ENCODE results near the gene C7orf33. TPM values are rescaled to one million over a fixed set of nuclear protein-coding genes. Genes with fewer than 3 reads are reported as not detected.

Gene C7orf33
- total and polyA plus RNA-seq, 4 donors: not detected

- no peaks in the 10 kb centered on the region for H3K36me3 ChIP-seq (ENCODE audit: control insufficient read depth in 4 of 4, insufficient read depth in 3 of 4, low read depth in 1 of 4, low read length in 3 of 4)
- H3K4me1 ChIP-seq (ENCODE audit: control insufficient read depth in 4 of 4, insufficient read depth in 4 of 4, low read length in 3 of 4): peaks cover 4 to 25% (median 16%) of the 10 kb centered on the region in 4 donors
- H3K27me3 ChIP-seq (ENCODE audit: control insufficient read depth in 4 of 4, insufficient read depth in 4 of 4, low read length in 3 of 4): no peaks in the 10 kb centered on the region
- TF ChIP-seq, protein P1, sequence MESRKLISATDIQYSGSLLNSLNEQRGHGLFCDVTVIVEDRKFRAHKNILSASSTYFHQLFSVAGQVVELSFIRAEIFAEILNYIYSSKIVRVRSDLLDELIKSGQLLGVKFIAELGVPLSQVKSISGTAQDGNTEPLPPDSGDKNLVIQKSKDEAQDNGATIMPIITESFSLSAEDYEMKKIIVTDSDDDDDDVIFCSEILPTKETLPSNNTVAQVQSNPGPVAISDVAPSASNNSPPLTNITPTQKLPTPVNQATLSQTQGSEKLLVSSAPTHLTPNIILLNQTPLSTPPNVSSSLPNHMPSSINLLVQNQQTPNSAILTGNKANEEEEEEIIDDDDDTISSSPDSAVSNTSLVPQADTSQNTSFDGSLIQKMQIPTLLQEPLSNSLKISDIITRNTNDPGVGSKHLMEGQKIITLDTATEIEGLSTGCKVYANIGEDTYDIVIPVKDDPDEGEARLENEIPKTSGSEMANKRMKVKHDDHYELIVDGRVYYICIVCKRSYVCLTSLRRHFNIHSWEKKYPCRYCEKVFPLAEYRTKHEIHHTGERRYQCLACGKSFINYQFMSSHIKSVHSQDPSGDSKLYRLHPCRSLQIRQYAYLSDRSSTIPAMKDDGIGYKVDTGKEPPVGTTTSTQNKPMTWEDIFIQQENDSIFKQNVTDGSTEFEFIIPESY (IDR thresholded peaks at IDR 0.05): no peak
- TF ChIP-seq JUND (IDR thresholded peaks at IDR 0.05) (no peak), EGR1 (IDR thresholded peaks at IDR 0.05; ENCODE audit: low read depth in 2 of 2) (no peak), YY1 (IDR thresholded peaks at IDR 0.05) (no peak), GABPA (IDR thresholded peaks at IDR 0.05 in 1 of 2, conservative IDR thresholded peaks at IDR 0.05 in 1 of 2) (no peak), CTCF (IDR thresholded peaks at IDR 0.05; ENCODE audit: low read depth, low read length, missing input control) (no peak)
- TF ChIP-seq, protein P2, sequence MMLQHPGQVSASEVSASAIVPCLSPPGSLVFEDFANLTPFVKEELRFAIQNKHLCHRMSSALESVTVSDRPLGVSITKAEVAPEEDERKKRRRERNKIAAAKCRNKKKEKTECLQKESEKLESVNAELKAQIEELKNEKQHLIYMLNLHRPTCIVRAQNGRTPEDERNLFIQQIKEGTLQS (IDR thresholded peaks at IDR 0.05): no peak
- H3K27ac ChIP-seq (ENCODE audit: low read depth in 1 of 2, low read length in 2 of 2): no peak overlapping the region
- H3K9ac ChIP-seq (ENCODE audit: low read depth in 1 of 2, low read length in 2 of 2): no peak overlapping the region
- no peaks in the 10 kb centered on the region for H3K9me3 ChIP-seq (ENCODE audit: control insufficient read depth in 4 of 4, low read length in 3 of 4)
- no peak for DNase-seq (ENCODE audit: low spot score)
- 95% methylated on average over 1 of the region's 1 CpG for WGBS
- no peak overlapping the region for H3K4me3 ChIP-seq (ENCODE audit: low read depth in 1 of 3, low read length in 3 of 3)
Observed at GRCh38 chr7:148621563-148621962, 31.0 kb downstream of the C7orf33 start.

DNA sequence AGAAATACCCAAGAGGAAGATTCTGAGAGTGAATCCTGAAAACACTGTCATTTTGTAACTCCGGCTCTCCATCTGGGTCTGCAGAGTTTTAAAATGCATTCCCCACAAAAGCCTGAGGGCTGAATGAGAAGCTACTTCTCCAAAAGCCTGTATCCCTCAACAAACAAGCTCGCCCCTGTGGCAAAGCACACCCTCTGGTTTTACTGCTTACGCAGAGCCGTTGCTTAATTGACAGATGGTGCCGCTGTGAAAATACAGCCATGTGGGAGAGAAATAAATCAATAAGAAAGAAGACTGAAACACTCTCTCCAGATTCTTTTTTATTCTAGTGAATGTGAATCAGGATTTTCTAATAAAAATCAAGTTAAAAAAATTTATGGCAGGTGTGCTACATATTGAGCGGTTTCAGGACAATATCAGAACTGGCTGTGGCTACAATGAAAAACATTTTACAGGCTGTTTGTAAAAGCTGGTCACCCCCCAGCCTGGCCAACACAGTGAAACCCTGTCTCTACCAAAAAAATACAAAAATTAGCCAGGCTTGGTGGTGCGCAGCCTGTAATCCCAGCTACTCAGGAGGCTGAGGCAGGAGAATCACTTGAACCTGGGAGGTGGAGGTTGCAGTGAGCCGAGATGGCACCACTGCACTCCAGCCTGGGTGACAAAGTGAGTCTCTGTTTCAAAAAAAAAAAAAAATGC, 32.5 kb downstream of the C7orf33 start:
- TF ChIP-seq YY1 (IDR thresholded peaks at IDR 0.05) (peak; percentile 55), FOXA1 (IDR thresholded peaks at IDR 0.05) (no peak), SP1 (IDR thresholded peaks at IDR 0.05) (peak; percentile 38), GABPA (IDR thresholded peaks at IDR 0.05 in 1 of 2, conservative IDR thresholded peaks at IDR 0.05 in 1 of 2) (no peak), RAD21 (IDR thresholded peaks at IDR 0.05) (peak; percentile 26 to 29), HNF4G (IDR thresholded peaks at IDR 0.05) (no peak), RXRA (IDR thresholded peaks at IDR 0.05) (peak in 1 of 2 donors; percentile 49), MAX (IDR thresholded peaks at IDR 0.05) (peak; percentile 56), CTCF (IDR thresholded peaks at IDR 0.05; ENCODE audit: low read depth, low read length, missing input control) (no peak), TAF1 (conservative IDR thresholded peaks at IDR 0.05) (no peak), JUND (IDR thresholded peaks at IDR 0.05) (no peak), HNF4A (conservative IDR thresholded peaks at IDR 0.05) (peak; percentile 31 to 43), NR2F2 (IDR thresholded peaks at IDR 0.05) (no peak), EGR1 (IDR thresholded peaks at IDR 0.05; ENCODE audit: low read depth in 2 of 2) (no peak)
- TF ChIP-seq, protein P2 (IDR thresholded peaks at IDR 0.05): no peak
- H3K4me3 ChIP-seq (ENCODE audit: low read depth in 1 of 3, low read length in 3 of 3): no peak overlapping the region
- H3K27me3 ChIP-seq (ENCODE audit: control insufficient read depth in 4 of 4, insufficient read depth in 4 of 4, low read length in 3 of 4): no peaks in the 10 kb centered on the region
- no peaks in the 10 kb centered on the region for H3K9me3 ChIP-seq (ENCODE audit: control insufficient read depth in 4 of 4, low read length in 3 of 4)
- 43% methylated on average over 8 of the region's 8 CpGs for WGBS
- peak overlapping the region; percentile 22 to 76 for H3K27ac ChIP-seq (ENCODE audit: low read depth in 1 of 2, low read length in 2 of 2)
- H3K9ac ChIP-seq (ENCODE audit: low read depth in 1 of 2, low read length in 2 of 2): peak overlapping the region; percentile 18 to 59
- H3K36me3 ChIP-seq (ENCODE audit: control insufficient read depth in 4 of 4, insufficient read depth in 3 of 4, low read depth in 1 of 4, low read length in 3 of 4): no peaks in the 10 kb centered on the region
- DNase-seq (ENCODE audit: low spot score): no peak
- peaks cover 4 to 25% (median 16%) of the 10 kb centered on the region in 4 donors for H3K4me1 ChIP-seq (ENCODE audit: control insufficient read depth in 4 of 4, insufficient read depth in 4 of 4, low read length in 3 of 4)

Measured in liver (tissue), 9 donors.